Ovary (tissue), 9 donors: ENCODE results near the gene OCA2. TPM values are rescaled to one million over a fixed set of nuclear protein-coding genes. Genes with fewer than 3 reads are reported as not detected.

ENCODE experiments used
- DNase-seq, 5 donors: peaks; one replicate each; pipeline ENCODE4 v3.0.0-alpha.2; 2019 to 2020
- H3K27ac ChIP-seq, 2 donors: fragments of 200-600 bp; one replicate each; pipeline versions ENCODE4 v1.5.1 to v1.8.0; 2019 to 2022
- H3K27me3 ChIP-seq: fragments of 200-600 bp; one replicate; pipeline ENCODE4 v1.8.0; 2022
- H3K36me3 ChIP-seq: fragments of 200-600 bp; sonication (generic); one replicate; pipeline ENCODE4 v1.5.1; 2019
- H3K4me1 ChIP-seq: one replicate; pipeline ENCODE4 v1.8.1; 2013; ENCODE audit warnings: mild to moderate bottlenecking, moderate library complexity; ENCODE audit not compliant: insufficient read depth
- H3K4me3 ChIP-seq: fragments of 200-600 bp; sonication (generic); one replicate; pipeline ENCODE4 v1.5.1; 2017
- H3K9me3 ChIP-seq, 2 donors: fragments of 200-600 bp in 1 of 2; sonication (generic) in 1 of 2; one replicate each; pipeline versions ENCODE4 v1.5.1 to v1.8.1; 2013 to 2019; ENCODE audit warnings: mild to moderate bottlenecking in 1 of 2, moderate library complexity in 1 of 2
- CTCF ChIP-seq, 3 donors: fragments of 450-650 bp in 2 of 3; fragments of 200-600 bp in 1 of 3; IDR thresholded peaks; one replicate each; pipeline versions ENCODE4 v1.5.1 to v1.8.0; 2016 to 2022; ENCODE audit warnings: antibody characterized with exemption in 3 of 3, mild to moderate bottlenecking in 1 of 3
- EP300 ChIP-seq: sonication (generic); formaldehyde crosslinking; IDR thresholded peaks from one replicate; pipeline ENCODE4 v1.6.1; 2017; ENCODE audit warnings: antibody characterized with exemption
- POLR2A ChIP-seq: fragments of 450-650 bp; IDR thresholded peaks from one replicate; pipeline ENCODE4 v1.6.1; 2017; ENCODE audit warnings: antibody characterized with exemption, mild to moderate bottlenecking, moderate library complexity
- WGBS, 3 donors: extraction: QIAGEN DNeasy Blood & Tissue Kit in 1 of 3; methylation state at CpG; one replicate each; pipeline versions ENCODE4 v1.1.5 to v1.1.7; 2013 to 2017; 5-methylcytosine and 5-hydroxymethylcytosine counted together
- intact Hi-C, 4 donors: fragments of 100-400 bp; cut with DNase I; formaldehyde crosslinking; loops; one replicate each; pipeline versions ENCODE4 v1.11.0 to v1.15.1; 2022 to 2023
- polyA plus RNA-seq, 2 donors: library from polyadenylated mRNA; stranded (reverse); fragments of 200-250 nt in 1 of 2; fragments of 350-450 nt in 1 of 2; fragmentation: Illumina TruSeq in 1 of 2; extraction: RNeasy Lipid Tissue Mini Kit (QIAGEN cat#74804) in 1 of 2; gene quantifications; one replicate each; pipeline ENCODE4 v1.2.3, GENCODE V29; 2013 to 2014
- total RNA-seq, 7 donors: library from RNA; depleted of rRNA in 2 of 7; stranded (reverse); fragments of >200 nt in 2 of 7; fragmentation: NEBNext Ultra II Directional in 3 of 7; extraction: Animal tissue kit (Norgen Biotek cat#: 25700) in 3 of 7; gene quantifications; one replicate each; pipeline versions ENCODE4 v1.1.0 to v1.2.4, GENCODE V29; 2016 to 2023
- donor health status: DM: no; HTN: no; CAD: no; lungs with moderate emphysema.
- donor health status: DM: no; HTN: no; CAD: no.
- donor health status: Bipolar disorder and iron deficiency.
- donor health status: DM: yes; HTN: yes; CAD: no.
- donor health status: DM: no; HTN: no; CAD: no.
- donor health status: DM: yes; HTN: yes; CAD: no.

Gene OCA2
- total and polyA plus RNA-seq, 9 donors, result 0.31 to 3.5 (median 0.68) TPM; not detected in 1

- 2 to 23% (median 12%) methylated on average over 1 of the region's 1 CpG for WGBS, 3 donors
- H3K27ac ChIP-seq, result no peak overlapping the region
- no peaks in the 10 kb centered on the region for H3K27me3 ChIP-seq
- DNase-seq, result no peak
- intact Hi-C loops, result no loop called here
- no peaks in the 10 kb centered on the region for H3K9me3 ChIP-seq
- H3K4me3 ChIP-seq, result no peak overlapping the region
- TF ChIP-seq CTCF (IDR thresholded peaks at IDR 0.05) (no peak), EP300 (no peak), POLR2A (no peak)
- no peaks in the 10 kb centered on the region for H3K36me3 ChIP-seq
- H3K4me1 ChIP-seq, result no peaks in the 10 kb centered on the region
Observed at GRCh38 chr15:27928386-27928785, 170.7 kb downstream of the OCA2 start.

GRCh38 chr15:27912283-27912682 lies 186.8 kb downstream of the OCA2 start:
- 71 to 85% (median 75%) methylated on average over 3 of the region's 3 CpGs for WGBS, 3 donors
- Histone ChIP-seq H3K27ac (no peak overlapping the region), H3K36me3 (no peaks in the 10 kb centered on the region), H3K9me3 (no peaks in the 10 kb centered on the region), H3K27me3 (no peaks in the 10 kb centered on the region), H3K4me1 (no peaks in the 10 kb centered on the region), H3K4me3 (no peak overlapping the region)
- TF ChIP-seq POLR2A (no peak), CTCF (IDR thresholded peaks at IDR 0.05) (no peak), EP300 (no peak)
- DNase-seq, result no peak
- intact Hi-C loops, result no loop called here

- TF ChIP-seq CTCF (IDR thresholded peaks at IDR 0.05) (no peak), POLR2A (no peak), EP300 (no peak)
- Histone ChIP-seq H3K36me3 (no peaks in the 10 kb centered on the region), H3K9me3 (no peaks in the 10 kb centered on the region), H3K27me3 (no peaks in the 10 kb centered on the region), H3K4me3 (no peak overlapping the region), H3K27ac (no peak overlapping the region), H3K4me1 (no peaks in the 10 kb centered on the region)
- intact Hi-C loops, result no loop called here
- DNase-seq, result no peak
- WGBS, 3 donors, result 57 to 78% (median 63%) methylated on average over 4 of the region's 4 CpGs
Observed at GRCh38 chr15:27906802-27907201, 192.3 kb downstream of the OCA2 start.

GRCh38 chr15:27903405-27903804 lies 195.7 kb downstream of the OCA2 start:
- intact Hi-C loops, result no loop called here
- Histone ChIP-seq H3K27me3 (no peaks in the 10 kb centered on the region), H3K27ac (no peak overlapping the region), H3K4me1 (no peaks in the 10 kb centered on the region), H3K9me3 (no peaks in the 10 kb centered on the region), H3K4me3 (no peak overlapping the region), H3K36me3 (no peaks in the 10 kb centered on the region)
- no peak for TF ChIP-seq CTCF (IDR thresholded peaks at IDR 0.05)
- TF ChIP-seq POLR2A, result no peak
- TF ChIP-seq EP300, result no peak
- 89 to 92% (median 89%) methylated on average over 9 of the region's 9 CpGs for WGBS, 3 donors
- no peak for DNase-seq
